RWPE2 (cell line): Measurements from ENCODE around the gene CNDP2.

Experiments
- ATAC-seq: fragments of 200-7000 bp; cut with Tn5 transposase; 3 replicates; pipeline ENCODE4 v1.9.1; 2021; ENCODE audit warnings: low read depth
- DNase-seq: peaks from one replicate; pipeline ENCODE4 v3.0.0-alpha.2; 2020; ENCODE audit warnings: low spot score
- H3K27ac ChIP-seq: fragments of 450-650 bp; 2 replicates; pipeline ENCODE4 v1.5.1; 2017; ENCODE audit warnings: mild to moderate bottlenecking; ENCODE audit not compliant: poor library complexity, severe bottlenecking
- H3K27me3 ChIP-seq: fragments of 250-450 bp; sonication (Bioruptor Pico); 2 replicates; pipeline ENCODE4 v1.5.1; 2021; ENCODE audit warnings: mild to moderate bottlenecking, moderate library complexity; ENCODE audit not compliant: insufficient read depth, poor library complexity, severe bottlenecking
- H3K36me3 ChIP-seq: fragments of 250-450 bp; sonication (Bioruptor Pico); 2 replicates; pipeline ENCODE4 v1.5.1; 2020; ENCODE audit warnings: low read depth, mild to moderate bottlenecking, moderate library complexity
- H3K4me1 ChIP-seq: fragments of 250-450 bp; sonication (Bioruptor Pico); 2 replicates; pipeline ENCODE4 v1.5.1; 2021; ENCODE audit warnings: mild to moderate bottlenecking, moderate library complexity; ENCODE audit not compliant: insufficient read depth, poor library complexity, severe bottlenecking
- H3K4me3 ChIP-seq: fragments of 250-450 bp; sonication (Bioruptor Pico); 2 replicates; pipeline ENCODE4 v1.5.1; 2021; ENCODE audit warnings: mild to moderate bottlenecking, moderate library complexity; ENCODE audit not compliant: severe bottlenecking
- H3K9me3 ChIP-seq: fragments of 250-450 bp; sonication (Bioruptor Pico); 2 replicates; pipeline ENCODE4 v1.5.1; 2021; ENCODE audit warnings: mild to moderate bottlenecking, moderate library complexity; ENCODE audit not compliant: severe bottlenecking
- CTCF ChIP-seq: fragments of 450-650 bp; IDR thresholded peaks from one replicate; pipeline ENCODE4 v1.5.1; 2017; ENCODE audit warnings: mild to moderate bottlenecking, moderate library complexity; ENCODE audit not compliant: poor library complexity, severe bottlenecking

CNDP2 gene

GRCh38 chr18:74478316-74478715 is 17.8 kb upstream of the CNDP2 start:
- Histone ChIP-seq H3K4me3 (no peak overlapping the region), H3K36me3 (no peaks in the 10 kb centered on the region), H3K4me1 (no peaks in the 10 kb centered on the region), H3K27ac (no peak overlapping the region), H3K27me3 (no peaks in the 10 kb centered on the region), H3K9me3 (no peaks in the 10 kb centered on the region)
- ATAC-seq = no peak
- DNase-seq = no peak
- no peak for TF ChIP-seq CTCF

- ATAC-seq (no peak), DNase-seq (no peak)
- Histone ChIP-seq H3K27me3 (no peaks in the 10 kb centered on the region), H3K4me3 (no peak overlapping the region), H3K4me1 (no peaks in the 10 kb centered on the region), H3K27ac (no peak overlapping the region), H3K9me3 (no peaks in the 10 kb centered on the region), H3K36me3 (no peaks in the 10 kb centered on the region)
- TF ChIP-seq CTCF = no peak
Observed at GRCh38 chr18:74478880-74479279, 17.3 kb upstream of the CNDP2 start.

GRCh38 chr18:74479486-74480148 is 16.5 kb upstream of the CNDP2 start:
- Histone ChIP-seq H3K4me3 (no peak overlapping the region), H3K27me3 (no peaks in the 10 kb centered on the region), H3K36me3 (no peaks in the 10 kb centered on the region), H3K9me3 (no peaks in the 10 kb centered on the region), H3K27ac (no peak overlapping the region), H3K4me1 (no peaks in the 10 kb centered on the region)
- no peak for TF ChIP-seq CTCF
- DNase-seq (no peak), ATAC-seq (no peak)

- ATAC-seq = 0 out of 3 replicates have a peak, but pooled peaks have one; percentile 12
- Histone ChIP-seq H3K4me3 (no peak overlapping the region), H3K9me3 (no peaks in the 10 kb centered on the region), H3K36me3 (no peaks in the 10 kb centered on the region), H3K27ac (no peak overlapping the region), H3K4me1 (no peaks in the 10 kb centered on the region), H3K27me3 (no peaks in the 10 kb centered on the region)
- no peak for TF ChIP-seq CTCF
- DNase-seq = no peak
Observed at GRCh38 chr18:74480149-74480651, 16.0 kb upstream of the CNDP2 start.

GRCh38 chr18:74482697-74483096 is 13.5 kb upstream of the CNDP2 start:
- no peak for DNase-seq
- H3K27ac ChIP-seq = no peak overlapping the region
- H3K4me3 ChIP-seq = no peak overlapping the region
- TF ChIP-seq CTCF = no peak
- H3K36me3 ChIP-seq = no peaks in the 10 kb centered on the region
- ATAC-seq = no peak
- no peaks in the 10 kb centered on the region for H3K27me3 ChIP-seq
- no peaks in the 10 kb centered on the region for H3K4me1 ChIP-seq
- H3K9me3 ChIP-seq = no peaks in the 10 kb centered on the region
